Adrenal gland (tissue), 12 donors: ENCODE data around the gene MCOLN2. TPM values are rescaled to one million over a fixed set of nuclear protein-coding genes. Genes with fewer than 3 reads are reported as not detected.

Experiments
- DNase-seq, 7 donors: peaks; one replicate each; pipeline ENCODE4 v3.0.0-alpha.2; 2019 to 2020
- H3K27ac ChIP-seq, 5 donors: fragments of 200-600 bp; sonication (generic) in 4 of 5; 1 replicate in 3 of 5; 2 replicates in 2 of 5; pipeline versions ENCODE4 v1.5.1 to v1.8.0; 2016 to 2020; ENCODE audit warnings: mild to moderate bottlenecking in 1 of 5
- H3K27me3 ChIP-seq: fragments of 200-600 bp; 2 replicates; pipeline ENCODE4 v1.8.0; 2021
- H3K36me3 ChIP-seq, 2 donors: fragments of 200-600 bp; replicated peaks in 1 of 2; 1 replicate in 1 of 2; 2 replicates in 1 of 2; pipeline versions ENCODE4 v1.5.1 to v1.8.0; 2018 to 2022
- H3K4me1 ChIP-seq, 2 donors: fragments of 200-600 bp; replicated peaks in 1 of 2; 1 replicate in 1 of 2; 2 replicates in 1 of 2; pipeline versions ENCODE4 v1.5.1 to v1.8.0; 2018 to 2021
- H3K4me3 ChIP-seq, 4 donors: fragments of 200-600 bp; sonication (generic) in 3 of 4; one replicate each; pipeline ENCODE4 v1.5.1; 2016 to 2018
- H3K9me3 ChIP-seq, 3 donors: fragments of 200-600 bp; sonication (generic) in 1 of 3; replicated peaks in 1 of 3; 1 replicate in 2 of 3; 2 replicates in 1 of 3; pipeline versions ENCODE4 v1.5.1 to v1.8.0; 2016 to 2021
- CTCF ChIP-seq, 6 experiments: fragments of 450-650 bp in 4 of 6; fragments of 200-600 bp in 2 of 6; sonication (generic) in 1 of 6; IDR thresholded peaks; 1 replicate in 5 of 6; 2 replicates in 1 of 6; pipeline versions ENCODE4 v1.5.1 to v1.8.0; 2016 to 2021; ENCODE audit warnings: antibody characterized with exemption in 6 of 6, mild to moderate bottlenecking in 2 of 6, moderate library complexity in 1 of 6
- POLR2A ChIP-seq, 2 donors: fragments of 450-650 bp; IDR thresholded peaks; one replicate each; pipeline ENCODE4 v1.6.1; 2017; ENCODE audit warnings: antibody characterized with exemption in 2 of 2, mild to moderate bottlenecking in 2 of 2, moderate library complexity in 1 of 2
- WGBS, 4 donors: extraction: QIAGEN DNeasy Blood & Tissue Kit in 2 of 4; methylation state at CpG; one replicate each; pipeline versions ENCODE4 v1.1.5 to v1.1.7; 2013 to 2017; 5-methylcytosine and 5-hydroxymethylcytosine counted together
- intact Hi-C, 2 donors: fragments of 100-400 bp; cut with DNase I; formaldehyde crosslinking; loops; one replicate each; pipeline versions ENCODE4 v1.14.1 to v1.15.0; 2022 to 2023
- polyA plus RNA-seq, 3 donors: library from polyadenylated mRNA; stranded (reverse); fragments of 200-250 nt in 2 of 3; fragments of 350-450 nt in 1 of 3; fragmentation: Illumina TruSeq in 1 of 3; extraction: RNeasy Lipid Tissue Mini Kit (QIAGEN cat#74804) in 1 of 3; gene quantifications; one replicate each; pipeline ENCODE4 v1.2.3, GENCODE V29; 2013 to 2014
- total RNA-seq, 9 donors: library from RNA; depleted of rRNA in 4 of 9; stranded (reverse); fragments of >200 nt in 4 of 9; fragments of 120-200 nt in 1 of 9; fragmentation: NEBNext Ultra II Directional in 1 of 9; extraction: Animal tissue kit (Norgen Biotek cat#: 25700) in 1 of 9; gene quantifications; one replicate each; pipeline versions ENCODE4 v1.1.0 to v1.2.4, GENCODE V29; 2013 to 2023
- donor health status: healthy with polysubstance abuse.
- donor health status: Bipolar disorder and iron deficiency.
- donor health status: DM: yes; HTN: yes; CAD: no.
- donor health status: DM: no; HTN: no; CAD: no.
- donor health status: DM: no; HTN: no; CAD: no.
- donor health status: DM: yes; HTN: yes; CAD: no.

Gene MCOLN2
- total and polyA plus RNA-seq, 12 donors, result 0.89 to 40.1 (median 14.8) TPM

DNA sequence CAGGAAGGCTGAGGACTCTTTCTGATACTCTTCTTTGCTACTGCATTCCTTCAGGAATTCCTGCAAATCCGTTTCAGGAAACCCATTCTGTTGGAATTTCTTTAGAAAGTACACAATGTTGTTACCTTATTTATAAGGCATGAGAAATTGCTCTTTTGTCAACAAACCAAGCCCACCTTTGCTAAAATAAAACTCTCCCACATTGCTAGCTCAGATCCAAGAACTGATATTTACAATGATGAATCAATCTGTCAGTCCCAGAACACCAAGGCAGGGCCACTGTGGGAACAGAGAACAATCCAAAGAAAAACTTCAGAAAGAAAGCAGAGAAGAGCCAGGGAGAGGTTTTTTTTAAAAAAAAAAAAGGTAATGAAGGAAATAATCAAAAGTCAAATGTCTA is 67.3 kb downstream of the MCOLN2 start:
- H3K27ac ChIP-seq, result no peak overlapping the region
- DNase-seq, result no peak
- no peak for TF ChIP-seq POLR2A (IDR thresholded peaks at IDR 0.05)
- no peak for TF ChIP-seq CTCF (IDR thresholded peaks at IDR 0.05)
- no peaks in the 10 kb centered on the region for H3K27me3 ChIP-seq
- 61 to 91% (median 76%) methylated on average over 1 of the region's 1 CpG for WGBS, 4 donors
- H3K4me3 ChIP-seq, result no peak overlapping the region
- H3K36me3 ChIP-seq, result no peaks in the 10 kb centered on the region
- intact Hi-C loops, result no loop called here
- H3K9me3 ChIP-seq, result no peaks in the 10 kb centered on the region
- H3K4me1 ChIP-seq, result no peaks in the 10 kb centered on the region

GRCh38 chr1:84928979-84929378 is 67.9 kb downstream of the MCOLN2 start:
- H3K27me3 ChIP-seq, result no peaks in the 10 kb centered on the region
- no peak for DNase-seq
- intact Hi-C loops, result no loop called here
- TF ChIP-seq POLR2A (IDR thresholded peaks at IDR 0.05) (no peak), CTCF (IDR thresholded peaks at IDR 0.05) (no peak)
- no peak overlapping the region for H3K4me3 ChIP-seq
- no peaks in the 10 kb centered on the region for H3K4me1 ChIP-seq
- 65 to 76% (median 73%) methylated on average over 4 of the region's 4 CpGs for WGBS, 4 donors
- H3K27ac ChIP-seq, result no peak overlapping the region
- H3K9me3 ChIP-seq, result no peaks in the 10 kb centered on the region
- no peaks in the 10 kb centered on the region for H3K36me3 ChIP-seq

DNA sequence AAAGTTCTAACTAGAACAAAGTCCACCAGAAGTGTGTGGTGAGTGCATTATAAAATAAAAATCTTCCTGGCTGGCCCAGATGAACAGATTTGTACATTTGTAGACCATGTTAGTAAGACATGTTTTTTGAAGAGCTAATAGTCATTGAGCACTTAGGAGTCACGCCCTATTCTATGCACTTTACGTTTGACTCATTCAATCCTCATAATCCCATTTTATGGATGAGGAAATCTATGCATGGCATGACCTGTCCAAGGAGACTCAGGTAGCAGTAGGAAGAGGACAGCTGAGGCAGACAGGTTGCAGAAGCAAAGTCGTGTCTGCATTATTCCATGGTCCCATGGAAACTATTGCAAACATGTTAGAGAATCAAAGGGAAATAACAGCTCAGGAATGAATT is 73.6 kb downstream of the MCOLN2 start:
- 82 to 95% (median 87%) methylated on average over 3 of the region's 3 CpGs for WGBS, 4 donors
- TF ChIP-seq POLR2A (IDR thresholded peaks at IDR 0.05) (no peak), CTCF (IDR thresholded peaks at IDR 0.05) (no peak)
- Histone ChIP-seq H3K27me3 (peaks cover 4% of the 10 kb centered on the region), H3K4me3 (no peak overlapping the region), H3K4me1 (no peaks in the 10 kb centered on the region), H3K36me3 (no peaks in the 10 kb centered on the region), H3K27ac (no peak overlapping the region), H3K9me3 (no peaks in the 10 kb centered on the region)
- no peak for DNase-seq
- intact Hi-C loops, result no loop called here

GRCh38 chr1:84920159-84920558 is 76.8 kb downstream of the MCOLN2 start:
- no peaks in the 10 kb centered on the region for H3K4me1 ChIP-seq
- no peak for TF ChIP-seq POLR2A (IDR thresholded peaks at IDR 0.05)
- no peak for TF ChIP-seq CTCF (IDR thresholded peaks at IDR 0.05)
- no peak overlapping the region for H3K27ac ChIP-seq
- no peak overlapping the region for H3K4me3 ChIP-seq
- intact Hi-C loops, result no loop called here
- no peaks in the 10 kb centered on the region for H3K36me3 ChIP-seq
- H3K27me3 ChIP-seq, result peaks cover 4% of the 10 kb centered on the region
- H3K9me3 ChIP-seq, result no peaks in the 10 kb centered on the region
- no peak for DNase-seq
- WGBS, 4 donors, result 86 to 94% (median 91%) methylated on average over 1 of the region's 1 CpG
